ENCODE data around the gene CPNE6. TPM values are rescaled to one million over a fixed set of nuclear protein-coding genes. Genes with fewer than 3 reads are reported as not detected.

The CPNE6 gene
- total and polyA plus RNA-seq, 2 of the 13 experiments (the other 11 are each of a cell fraction or from before 2014, with no cell fraction given): not detected

DNA sequence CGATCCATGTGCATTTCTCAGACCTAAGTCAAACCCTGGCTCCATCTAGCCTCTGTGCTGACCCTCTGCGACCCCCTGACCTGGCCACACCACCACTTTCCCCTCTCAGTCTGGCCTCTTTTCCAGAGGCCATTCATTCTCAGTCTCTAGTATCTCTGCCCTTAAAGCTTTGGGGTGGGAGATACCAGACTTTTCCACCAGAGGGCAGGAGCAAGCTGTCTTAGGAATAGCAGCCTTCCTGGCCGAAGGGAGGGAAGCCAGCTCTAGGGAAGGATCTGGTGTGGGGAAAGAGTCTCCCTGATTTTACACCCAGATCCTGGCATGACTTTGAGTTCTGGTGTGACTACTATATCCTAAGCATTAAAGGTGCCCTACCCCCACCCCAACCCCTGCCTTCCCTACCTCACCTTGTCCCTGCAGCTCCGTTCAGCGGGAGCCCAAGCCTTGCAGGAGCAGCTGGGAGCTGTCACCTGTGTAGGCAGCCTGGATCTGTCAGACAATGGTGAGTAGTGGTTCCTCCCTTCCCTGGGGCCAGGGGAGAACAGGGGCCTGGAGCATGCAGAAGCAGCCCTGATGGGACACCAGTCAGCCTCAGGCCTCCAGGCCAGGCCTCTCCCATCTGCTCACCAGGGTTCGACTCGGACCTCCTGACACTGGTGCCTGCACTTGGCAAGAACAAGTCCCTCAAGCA lies 13.0 kb upstream of the CPNE6 start (continued):
- TF ChIP-seq, protein P1, sequence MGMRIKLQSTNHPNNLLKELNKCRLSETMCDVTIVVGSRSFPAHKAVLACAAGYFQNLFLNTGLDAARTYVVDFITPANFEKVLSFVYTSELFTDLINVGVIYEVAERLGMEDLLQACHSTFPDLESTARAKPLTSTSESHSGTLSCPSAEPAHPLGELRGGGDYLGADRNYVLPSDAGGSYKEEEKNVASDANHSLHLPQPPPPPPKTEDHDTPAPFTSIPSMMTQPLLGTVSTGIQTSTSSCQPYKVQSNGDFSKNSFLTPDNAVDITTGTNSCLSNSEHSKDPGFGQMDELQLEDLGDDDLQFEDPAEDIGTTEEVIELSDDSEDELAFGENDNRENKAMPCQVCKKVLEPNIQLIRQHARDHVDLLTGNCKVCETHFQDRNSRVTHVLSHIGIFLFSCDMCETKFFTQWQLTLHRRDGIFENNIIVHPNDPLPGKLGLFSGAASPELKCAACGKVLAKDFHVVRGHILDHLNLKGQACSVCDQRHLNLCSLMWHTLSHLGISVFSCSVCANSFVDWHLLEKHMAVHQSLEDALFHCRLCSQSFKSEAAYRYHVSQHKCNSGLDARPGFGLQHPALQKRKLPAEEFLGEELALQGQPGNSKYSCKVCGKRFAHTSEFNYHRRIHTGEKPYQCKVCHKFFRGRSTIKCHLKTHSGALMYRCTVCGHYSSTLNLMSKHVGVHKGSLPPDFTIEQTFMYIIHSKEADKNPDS (CRISPR knock-in tag; IDR thresholded peaks at IDR 0.05): no peak
- TF ChIP-seq KLF12 (CRISPR knock-in tag; IDR thresholded peaks at IDR 0.05; ENCODE audit: borderline replicate concordance) (no peak), FOXP1 (IDR thresholded peaks at IDR 0.05) (no peak), FOXP1 (CRISPR knock-in tag; IDR thresholded peaks at IDR 0.05) (no peak), RBM39 (IDR thresholded peaks at IDR 0.05; ENCODE audit: low read depth, low read length, poor library complexity, severe bottlenecking) (no peak), FIP1L1 (IDR thresholded peaks at IDR 0.05; ENCODE audit: borderline replicate concordance, insufficient read depth, low read depth, low read length) (no peak), SMAD9 (CRISPR knock-in tag; IDR thresholded peaks at IDR 0.05) (no peak), ZSCAN21 (CRISPR knock-in tag; IDR thresholded peaks at IDR 0.05; ENCODE audit: borderline replicate concordance) (no peak; the same call in 1 of the 2 replicates), ZNF263 (CRISPR knock-in tag; IDR thresholded peaks at IDR 0.05) (no peak), ATM (IDR thresholded peaks at IDR 0.05; ENCODE audit: borderline replicate concordance) (no peak), ZNF605 (CRISPR knock-in tag; IDR thresholded peaks at IDR 0.05) (peak; percentile 74; the same call in 1 of the 2 replicates), ATF1 (CRISPR knock-in tag; IDR thresholded peaks at IDR 0.05) (no peak), MXD4 (CRISPR knock-in tag; IDR thresholded peaks at IDR 0.05) (peak; percentile 57; the same call in 1 of the 2 replicates), POLR2A (IDR thresholded peaks at IDR 0.05; ENCODE audit: insufficient read depth in 1 of 2, low read depth in 2 of 2, low read length in 2 of 2) (no peak), ZNF788 (CRISPR knock-in tag; IDR thresholded peaks at IDR 0.05; ENCODE audit: borderline replicate concordance) (no peak; the same call in 1 of the 2 replicates), CCDC6 (CRISPR knock-in tag; IDR thresholded peaks at IDR 0.05) (no peak), CEBPG (CRISPR knock-in tag; IDR thresholded peaks at IDR 0.05) (0 out of 2 replicates have a peak, but pooled peaks have one; percentile 31)
- TF ChIP-seq, protein P2, sequence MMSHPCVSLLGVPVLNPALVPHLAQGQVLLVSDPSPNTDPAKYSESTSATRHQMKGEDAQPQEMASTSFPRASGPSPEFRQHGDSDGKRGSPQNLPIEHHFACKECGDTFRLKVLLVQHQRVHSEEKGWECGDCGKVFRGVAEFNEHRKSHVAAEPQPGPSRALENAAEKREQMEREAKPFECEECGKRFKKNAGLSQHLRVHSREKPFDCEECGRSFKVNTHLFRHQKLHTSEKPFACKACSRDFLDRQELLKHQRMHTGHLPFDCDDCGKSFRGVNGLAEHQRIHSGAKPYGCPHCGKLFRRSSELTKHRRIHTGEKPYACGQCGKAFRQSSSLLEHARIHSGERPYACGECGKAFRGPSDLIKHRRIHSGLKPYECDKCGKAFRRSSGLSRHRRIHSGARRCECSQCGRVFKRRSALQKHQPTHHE (CRISPR knock-in tag; IDR thresholded peaks at IDR 0.05; ENCODE audit: borderline replicate concordance): no peak
- TF ChIP-seq, protein P3, sequence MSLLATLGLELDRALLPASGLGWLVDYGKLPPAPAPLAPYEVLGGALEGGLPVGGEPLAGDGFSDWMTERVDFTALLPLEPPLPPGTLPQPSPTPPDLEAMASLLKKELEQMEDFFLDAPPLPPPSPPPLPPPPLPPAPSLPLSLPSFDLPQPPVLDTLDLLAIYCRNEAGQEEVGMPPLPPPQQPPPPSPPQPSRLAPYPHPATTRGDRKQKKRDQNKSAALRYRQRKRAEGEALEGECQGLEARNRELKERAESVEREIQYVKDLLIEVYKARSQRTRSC (CRISPR knock-in tag; IDR thresholded peaks at IDR 0.05; ENCODE audit: low read depth): no peak
- TF ChIP-seq, protein P4, sequence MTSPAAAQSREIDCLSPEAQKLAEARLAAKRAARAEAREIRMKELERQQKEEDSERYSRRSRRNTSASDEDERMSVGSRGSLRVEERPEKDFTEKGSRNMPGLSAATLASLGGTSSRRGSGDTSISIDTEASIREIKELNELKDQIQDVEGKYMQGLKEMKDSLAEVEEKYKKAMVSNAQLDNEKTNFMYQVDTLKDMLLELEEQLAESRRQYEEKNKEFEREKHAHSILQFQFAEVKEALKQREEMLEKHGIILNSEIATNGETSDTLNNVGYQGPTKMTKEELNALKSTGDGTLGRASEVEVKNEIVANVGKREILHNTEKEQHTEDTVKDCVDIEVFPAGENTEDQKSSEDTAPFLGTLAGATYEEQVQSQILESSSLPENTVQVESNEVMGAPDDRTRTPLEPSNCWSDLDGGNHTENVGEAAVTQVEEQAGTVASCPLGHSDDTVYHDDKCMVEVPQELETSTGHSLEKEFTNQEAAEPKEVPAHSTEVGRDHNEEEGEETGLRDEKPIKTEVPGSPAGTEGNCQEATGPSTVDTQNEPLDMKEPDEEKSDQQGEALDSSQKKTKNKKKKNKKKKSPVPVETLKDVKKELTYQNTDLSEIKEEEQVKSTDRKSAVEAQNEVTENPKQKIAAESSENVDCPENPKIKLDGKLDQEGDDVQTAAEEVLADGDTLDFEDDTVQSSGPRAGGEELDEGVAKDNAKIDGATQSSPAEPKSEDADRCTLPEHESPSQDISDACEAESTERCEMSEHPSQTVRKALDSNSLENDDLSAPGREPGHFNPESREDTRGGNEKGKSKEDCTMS (CRISPR knock-in tag; conservative IDR thresholded peaks at IDR 0.05): no peak
- TF ChIP-seq, protein P5, sequence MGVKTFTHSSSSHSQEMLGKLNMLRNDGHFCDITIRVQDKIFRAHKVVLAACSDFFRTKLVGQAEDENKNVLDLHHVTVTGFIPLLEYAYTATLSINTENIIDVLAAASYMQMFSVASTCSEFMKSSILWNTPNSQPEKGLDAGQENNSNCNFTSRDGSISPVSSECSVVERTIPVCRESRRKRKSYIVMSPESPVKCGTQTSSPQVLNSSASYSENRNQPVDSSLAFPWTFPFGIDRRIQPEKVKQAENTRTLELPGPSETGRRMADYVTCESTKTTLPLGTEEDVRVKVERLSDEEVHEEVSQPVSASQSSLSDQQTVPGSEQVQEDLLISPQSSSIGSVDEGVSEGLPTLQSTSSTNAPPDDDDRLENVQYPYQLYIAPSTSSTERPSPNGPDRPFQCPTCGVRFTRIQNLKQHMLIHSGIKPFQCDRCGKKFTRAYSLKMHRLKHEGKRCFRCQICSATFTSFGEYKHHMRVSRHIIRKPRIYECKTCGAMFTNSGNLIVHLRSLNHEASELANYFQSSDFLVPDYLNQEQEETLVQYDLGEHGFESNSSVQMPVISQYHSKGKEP (CRISPR knock-in tag; IDR thresholded peaks at IDR 0.05): no peak

Measured in HepG2 (cell line).